Neural progenitor cell (in vitro differentiated cells): ENCODE measurements around the gene PCNX2. TPM values are rescaled to one million over a fixed set of nuclear protein-coding genes. Genes with fewer than 3 reads are reported as not detected.

Experiments
- DNase-seq: peaks from one replicate; pipeline ENCODE4 v3.0.0-alpha.2; 2016; ENCODE audit warnings: low spot score
- H2AFZ ChIP-seq: fragments of 200-600 bp; sonication (generic); replicated peaks from 2 replicates; pipeline ENCODE4 v1.6.1; 2016; ENCODE audit warnings: antibody characterized with exemption
- H3F3A ChIP-seq: fragments of 200-600 bp; sonication (generic); 2 replicates; pipeline ENCODE4 v1.6.1; 2016; ENCODE audit warnings: antibody characterized with exemption, low read depth
- H3K27ac ChIP-seq: fragments of 200-600 bp; sonication (generic); 2 replicates; pipeline ENCODE4 v1.5.1; 2016; ENCODE audit warnings: mild to moderate bottlenecking
- H3K27me3 ChIP-seq: fragments of 200-600 bp; sonication (generic); 2 replicates; pipeline ENCODE4 v1.6.1; 2016; ENCODE audit warnings: mild to moderate bottlenecking, moderate library complexity
- H3K36me3 ChIP-seq: fragments of 200-600 bp; sonication (generic); 2 replicates; pipeline ENCODE4 v1.5.1; 2016
- H3K4me1 ChIP-seq: fragments of 200-600 bp; sonication (generic); 2 replicates; pipeline ENCODE4 v1.6.1; 2016; ENCODE audit warnings: mixed run types
- H3K4me2 ChIP-seq: fragments of 200-600 bp; sonication (generic); 2 replicates; pipeline ENCODE4 v1.6.1; 2016
- H3K4me3 ChIP-seq: fragments of 200-600 bp; sonication (generic); 2 replicates; pipeline ENCODE4 v1.5.1; 2016
- H3K79me2 ChIP-seq: fragments of 200-600 bp; sonication (generic); 2 replicates; pipeline ENCODE4 v1.6.1; 2016; ENCODE audit warnings: low read depth
- H3K9ac ChIP-seq: fragments of 200-600 bp; sonication (generic); 2 replicates; pipeline ENCODE4 v1.6.1; 2016
- H3K9me3 ChIP-seq: fragments of 200-600 bp; sonication (generic); 2 replicates; pipeline ENCODE4 v1.5.1; 2016; ENCODE audit warnings: low read depth
- H4K20me1 ChIP-seq: fragments of 200-600 bp; sonication (generic); 2 replicates; pipeline ENCODE4 v1.6.1; 2016; ENCODE audit warnings: low read depth
- H3K27ac Mint-ChIP-seq: 3 replicates; pipeline ENCODE4 v1.8.0; 2021; ENCODE audit warnings: mixed read lengths
- H3K27me3 Mint-ChIP-seq: 2 replicates; pipeline ENCODE4 v1.8.0; 2022; ENCODE audit warnings: low read depth, mild to moderate bottlenecking, inconsistent platforms, moderate library complexity, mixed read lengths; ENCODE audit not compliant: insufficient read depth
- H3K36me3 Mint-ChIP-seq: 3 replicates; pipeline ENCODE4 v1.8.0; 2021; ENCODE audit warnings: mixed read lengths
- H3K4me1 Mint-ChIP-seq: 3 replicates; pipeline ENCODE4 v1.8.0; 2021; ENCODE audit warnings: mixed read lengths
- H3K4me3 Mint-ChIP-seq: 3 replicates; pipeline ENCODE4 v1.8.0; 2021; ENCODE audit warnings: mild to moderate bottlenecking, moderate library complexity, mixed read lengths
- H3K9me3 Mint-ChIP-seq: 3 replicates; pipeline ENCODE4 v1.8.0; 2020; ENCODE audit warnings: mixed read lengths
- CTCF ChIP-seq: fragments of 200-600 bp; sonication (generic); IDR thresholded peaks from 2 replicates; pipeline ENCODE4 v1.5.1; 2017; ENCODE audit warnings: antibody characterized with exemption, mild to moderate bottlenecking
- EZH2 ChIP-seq: fragments of 200-600 bp; sonication (generic); IDR thresholded peaks from 2 replicates; pipeline ENCODE4 v1.6.1; 2017; ENCODE audit warnings: antibody characterized with exemption, mild to moderate bottlenecking, moderate library complexity
- EZH2phosphoT487 ChIP-seq: fragments of 200-600 bp; sonication (generic); IDR thresholded peaks from 2 replicates; pipeline ENCODE4 v1.6.1; 2017; ENCODE audit warnings: antibody characterized with exemption
- total RNA-seq: library from RNA; depleted of rRNA; stranded (reverse); fragments of >200 nt; gene quantifications from 2 replicates; pipeline ENCODE4 v1.2.3, GENCODE V29; 2015; ENCODE audit warnings: low replicate concordance

PCNX2 gene
- total RNA-seq, 1 donor from 2014 or later: 30.8 TPM

DNA sequence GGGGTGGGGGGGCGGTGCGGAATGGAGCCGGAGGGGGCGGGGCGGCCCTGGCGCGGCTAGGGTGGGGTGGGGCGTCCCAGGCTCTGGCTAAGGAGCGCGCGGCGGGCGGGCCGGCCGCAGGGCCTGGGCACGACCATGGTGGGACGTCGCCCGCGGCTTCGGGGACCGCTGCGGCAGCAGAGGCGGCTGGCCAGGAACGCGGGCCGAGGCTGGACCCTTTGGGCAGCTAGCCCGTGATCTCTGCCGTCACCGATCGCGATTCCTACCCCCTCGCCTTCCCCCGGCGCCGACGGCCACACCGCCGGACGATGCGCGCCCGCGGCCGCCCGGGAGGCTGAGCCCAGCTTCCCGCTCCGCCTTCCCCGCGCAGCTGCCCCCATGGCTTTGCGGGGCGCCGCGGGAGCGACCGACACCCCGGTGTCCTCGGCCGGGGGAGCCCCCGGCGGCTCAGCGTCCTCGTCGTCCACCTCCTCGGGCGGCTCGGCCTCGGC lies 32.2 kb upstream of the PCNX2 start, which contains the start of gene MAP3K21:
MAP3K21 (plus strand) TSS at position 74 of the 491 bp plus-strand sequence; CDS start at position 379, 305 bp downstream.
- no peaks in the 10 kb centered on the region for H3K36me3 ChIP-seq
- H3K4me2 ChIP-seq: peak within 1 kb of the TSS; percentile 96
- peaks cover 59% of the 10 kb centered on the region for H3K27me3 ChIP-seq
- H3K9me3 ChIP-seq: no peaks in the 10 kb centered on the region
- H3K27ac ChIP-seq: no peak within 1 kb of the TSS
- peaks cover 4% of the 10 kb centered on the region for H3K9me3 Mint-ChIP-seq
- peaks cover 16% of the 10 kb centered on the region for H4K20me1 ChIP-seq
- TF ChIP-seq EZH2 (peak; percentile 16), EZH2phosphoT487 (no peak), CTCF (no peak)
- peaks cover 8% of the 10 kb centered on the region for H3K4me1 ChIP-seq
- peak within 1 kb of the TSS; percentile 77 for H3K4me3 ChIP-seq
- H2AFZ ChIP-seq: peak within 1 kb of the TSS; percentile 94
- no peak within 1 kb of the TSS for H3K9ac ChIP-seq
- H3K4me1 Mint-ChIP-seq: peaks cover 8% of the 10 kb centered on the region
- H3F3A ChIP-seq: peaks cover 22% of the 10 kb centered on the region
- peaks cover 25% of the 10 kb centered on the region for H3K27me3 Mint-ChIP-seq
- peak within 1 kb of the TSS; percentile 88 for H3K4me3 Mint-ChIP-seq
- no peak for DNase-seq
- H3K36me3 Mint-ChIP-seq: no peaks in the 10 kb centered on the region
- peak within 1 kb of the TSS; percentile 42 for H3K27ac Mint-ChIP-seq
- H3K79me2 ChIP-seq: no peaks in the 10 kb centered on the region

DNA sequence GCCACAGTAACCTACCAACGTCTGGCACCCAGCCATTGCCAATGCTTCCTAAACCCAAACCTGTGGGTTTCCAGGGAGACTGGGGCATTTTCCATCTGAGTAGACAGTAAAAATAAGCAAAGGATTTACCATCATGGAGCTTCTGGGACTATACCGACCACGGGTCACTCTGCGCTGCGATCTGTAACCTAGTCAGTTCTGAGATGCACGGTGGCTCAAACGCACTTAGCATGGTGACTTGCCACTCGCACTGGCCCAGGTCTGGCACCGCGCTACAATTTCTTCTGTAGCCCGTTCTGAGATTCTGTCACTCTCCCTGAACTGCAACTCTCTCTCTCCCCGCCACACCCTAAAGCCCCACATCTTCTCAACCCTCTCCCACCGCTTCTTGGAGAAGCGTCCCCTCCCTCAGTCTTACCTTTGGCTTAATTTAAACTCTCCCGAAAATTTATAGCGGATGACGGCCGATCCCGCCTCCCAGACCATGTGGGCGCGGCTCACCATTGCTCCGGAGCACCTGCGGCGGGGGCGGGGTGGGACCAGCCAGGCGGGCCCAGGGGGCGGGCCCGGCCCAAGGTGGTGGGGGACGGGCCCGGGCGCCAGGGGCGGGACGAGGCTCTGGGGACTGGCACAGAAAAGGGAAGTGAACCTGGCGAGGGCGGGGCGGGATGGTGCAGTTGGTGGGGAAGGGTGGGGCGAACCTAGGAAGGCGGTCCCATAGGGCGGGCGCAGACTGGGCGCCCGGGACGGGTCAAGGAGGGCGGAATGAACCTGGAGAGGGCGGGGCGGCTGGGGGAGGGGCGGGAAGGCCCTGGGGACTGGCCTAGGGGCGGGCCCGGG lies 31.5 kb upstream of the PCNX2 start:
- no peaks in the 10 kb centered on the region for H3K36me3 ChIP-seq
- peak; percentile 89 for DNase-seq
- peaks cover 4% of the 10 kb centered on the region for H3K9me3 Mint-ChIP-seq
- H3K36me3 Mint-ChIP-seq: no peaks in the 10 kb centered on the region
- peaks cover 16% of the 10 kb centered on the region for H4K20me1 ChIP-seq
- H3K4me3 Mint-ChIP-seq: peak overlapping the region; percentile 88
- no peaks in the 10 kb centered on the region for H3K9me3 ChIP-seq
- H3K4me3 ChIP-seq: peak overlapping the region; percentile 77
- H3K4me1 Mint-ChIP-seq: peaks cover 8% of the 10 kb centered on the region
- H2AFZ ChIP-seq: peak overlapping the region; percentile 66
- peak overlapping the region; percentile 42 for H3K27ac Mint-ChIP-seq
- no peak overlapping the region for H3K9ac ChIP-seq
- no peak overlapping the region for H3K27ac ChIP-seq
- peaks cover 23% of the 10 kb centered on the region for H3K27me3 Mint-ChIP-seq
- TF ChIP-seq EZH2 (no peak), CTCF (no peak), EZH2phosphoT487 (no peak)
- peaks cover 22% of the 10 kb centered on the region for H3F3A ChIP-seq
- peak overlapping the region; percentile 96 for H3K4me2 ChIP-seq
- peaks cover 62% of the 10 kb centered on the region for H3K27me3 ChIP-seq
- peaks cover 8% of the 10 kb centered on the region for H3K4me1 ChIP-seq
- no peaks in the 10 kb centered on the region for H3K79me2 ChIP-seq

- Mint-ChIP-seq H3K9me3 (peaks cover 4% of the 10 kb centered on the region), H3K27me3 (peaks cover 23% of the 10 kb centered on the region), H3K36me3 (no peaks in the 10 kb centered on the region), H3K27ac (no peak overlapping the region), H3K4me3 (no peak overlapping the region), H3K4me1 (peaks cover 8% of the 10 kb centered on the region)
- H3K36me3 ChIP-seq: no peaks in the 10 kb centered on the region
- H3K9me3 ChIP-seq: no peaks in the 10 kb centered on the region
- H3K79me2 ChIP-seq: no peaks in the 10 kb centered on the region
- no peak overlapping the region for H3K4me2 ChIP-seq
- peaks cover 16% of the 10 kb centered on the region for H4K20me1 ChIP-seq
- H3F3A ChIP-seq: peaks cover 22% of the 10 kb centered on the region
- DNase-seq: no peak
- no peak overlapping the region for H3K27ac ChIP-seq
- no peak overlapping the region for H3K9ac ChIP-seq
- peaks cover 62% of the 10 kb centered on the region for H3K27me3 ChIP-seq
- TF ChIP-seq EZH2phosphoT487: no peak
- no peak for TF ChIP-seq CTCF
- no peak for TF ChIP-seq EZH2
- no peak overlapping the region for H2AFZ ChIP-seq
- H3K4me1 ChIP-seq: peaks cover 8% of the 10 kb centered on the region
- H3K4me3 ChIP-seq: no peak overlapping the region
Observed at GRCh38 chr1:233326319-233326718, 30.8 kb upstream of the PCNX2 start.
